OCI-LY1 (cell line): Measurements from ENCODE around the gene NR1I2.

Experiments used
- H2AFZ ChIP-seq: fragments of 200-600 bp; sonication (generic), shearing (Covaris generic); 2 replicates; pipeline ENCODE4 v1.6.0; 2014; ENCODE audit warnings: antibody characterized with exemption, mild to moderate bottlenecking, low read length
- H3F3A ChIP-seq: fragments of 200-600 bp; sonication (generic), shearing (Covaris generic); 2 replicates; pipeline ENCODE4 v1.6.0; 2014; ENCODE audit warnings: mild to moderate bottlenecking, antibody characterized with exemption, low read length, moderate library complexity; ENCODE audit not compliant: insufficient read depth
- H3K27ac ChIP-seq: fragments of 200-600 bp; sonication (generic); 2 replicates; pipeline ENCODE4 v1.5.1; 2014; ENCODE audit warnings: low read length, mixed run types, mild to moderate bottlenecking, low read depth; ENCODE audit not compliant: poor library complexity, severe bottlenecking
- H3K27me3 ChIP-seq: fragments of 200-600 bp; sonication (generic); 2 replicates; pipeline ENCODE4 v1.6.0; 2014; ENCODE audit warnings: antibody characterized with exemption, mild to moderate bottlenecking, low read length, moderate library complexity; ENCODE audit not compliant: insufficient read depth
- H3K36me3 ChIP-seq: fragments of 200-600 bp; sonication (generic); 2 replicates; pipeline ENCODE4 v1.6.1; 2014; ENCODE audit warnings: mild to moderate bottlenecking, antibody characterized with exemption, low read length, moderate library complexity, mixed read lengths; ENCODE audit not compliant: insufficient read depth
- H3K4me1 ChIP-seq: fragments of 200-600 bp; sonication (generic); 2 replicates; pipeline ENCODE4 v1.5.1; 2014; ENCODE audit warnings: mild to moderate bottlenecking, low read length, moderate library complexity; ENCODE audit not compliant: insufficient read depth, severe bottlenecking
- H3K4me2 ChIP-seq: fragments of 200-600 bp; sonication (generic), shearing (Covaris generic); 2 replicates; pipeline ENCODE4 v1.6.1; 2014; ENCODE audit warnings: low read length
- H3K4me3 ChIP-seq: fragments of 200-600 bp; sonication (generic); 2 replicates; pipeline ENCODE4 v1.5.1; 2014; ENCODE audit warnings: low read length, low read depth, mild to moderate bottlenecking, mixed read lengths; ENCODE audit not compliant: poor library complexity, severe bottlenecking
- H3K79me2 ChIP-seq: fragments of 200-600 bp; shearing (Covaris generic); 2 replicates; pipeline ENCODE4 v1.6.1; 2016; ENCODE audit warnings: mixed run types, low read length, mixed read lengths; ENCODE audit not compliant: insufficient read depth
- H3K9ac ChIP-seq: fragments of 200-600 bp; sonication (generic), shearing (Covaris generic); 2 replicates; pipeline ENCODE4 v1.6.1; 2014; ENCODE audit warnings: mild to moderate bottlenecking, low read length, mixed read lengths
- H3K9me2 ChIP-seq: fragments of 200-600 bp; sonication (generic), shearing (Covaris generic); 2 replicates; pipeline ENCODE4 v1.6.1; 2014; ENCODE audit warnings: low read depth, mild to moderate bottlenecking, low read length, mixed read lengths
- H3K9me3 ChIP-seq: fragments of 200-600 bp; shearing (Covaris generic); 2 replicates; pipeline ENCODE4 v1.6.1; 2014; ENCODE audit warnings: low read length, mixed read lengths
- H4K20me1 ChIP-seq: fragments of 200-600 bp; sonication (generic), shearing (Covaris generic); 2 replicates; pipeline ENCODE4 v1.6.0; 2016; ENCODE audit warnings: mild to moderate bottlenecking, low read length; ENCODE audit not compliant: insufficient read depth
- EZH2 ChIP-seq: fragments of 200-600 bp; sonication (generic), shearing (Covaris generic); IDR thresholded peaks from 2 replicates; pipeline ENCODE4 v1.8.0; 2017; ENCODE audit warnings: borderline replicate concordance, mixed run types, mild to moderate bottlenecking, antibody characterized with exemption, low read length, moderate library complexity, mixed read lengths
- TF ChIP-seq, protein P1 (sequence below): fragments of 200-600 bp; sonication (generic), shearing (Covaris generic); IDR thresholded peaks from 2 replicates; pipeline ENCODE4 v1.5.1; 2017; ENCODE audit warnings: mild to moderate bottlenecking, antibody characterized with exemption, low read length, moderate library complexity, mixed read lengths

NR1I2 gene

DNA sequence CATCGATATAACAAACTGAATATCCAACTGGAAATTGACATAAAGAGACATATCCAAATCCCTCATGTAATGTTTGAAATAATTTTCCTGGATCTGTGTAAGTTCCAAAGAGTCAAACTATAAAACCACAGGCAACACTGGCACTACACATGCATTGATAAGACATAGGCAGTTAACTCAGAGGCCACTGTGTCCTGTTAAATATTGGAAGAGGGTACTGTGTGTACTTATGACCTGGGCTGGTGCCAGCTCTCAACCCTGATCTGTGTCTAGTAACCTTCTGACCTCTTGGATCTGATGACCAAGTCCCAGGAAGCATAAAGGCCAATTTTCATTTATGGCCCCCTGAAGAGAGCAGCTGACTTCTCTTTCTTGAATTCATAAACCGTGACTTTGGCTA lies 4.5 kb downstream of the NR1I2 start:
- Histone ChIP-seq H3F3A (no peaks in the 10 kb centered on the region), H3K27ac (no peak overlapping the region), H3K4me2 (no peak overlapping the region), H3K79me2 (no peaks in the 10 kb centered on the region), H3K9ac (no peak overlapping the region), H3K4me1 (no peaks in the 10 kb centered on the region), H2AFZ (no peak overlapping the region), H3K9me3 (no peaks in the 10 kb centered on the region), H3K4me3 (no peak overlapping the region), H3K9me2 (no peaks in the 10 kb centered on the region), H3K36me3 (no peaks in the 10 kb centered on the region), H3K27me3 (no peaks in the 10 kb centered on the region), H4K20me1 (no peaks in the 10 kb centered on the region)
- TF ChIP-seq, protein P1, sequence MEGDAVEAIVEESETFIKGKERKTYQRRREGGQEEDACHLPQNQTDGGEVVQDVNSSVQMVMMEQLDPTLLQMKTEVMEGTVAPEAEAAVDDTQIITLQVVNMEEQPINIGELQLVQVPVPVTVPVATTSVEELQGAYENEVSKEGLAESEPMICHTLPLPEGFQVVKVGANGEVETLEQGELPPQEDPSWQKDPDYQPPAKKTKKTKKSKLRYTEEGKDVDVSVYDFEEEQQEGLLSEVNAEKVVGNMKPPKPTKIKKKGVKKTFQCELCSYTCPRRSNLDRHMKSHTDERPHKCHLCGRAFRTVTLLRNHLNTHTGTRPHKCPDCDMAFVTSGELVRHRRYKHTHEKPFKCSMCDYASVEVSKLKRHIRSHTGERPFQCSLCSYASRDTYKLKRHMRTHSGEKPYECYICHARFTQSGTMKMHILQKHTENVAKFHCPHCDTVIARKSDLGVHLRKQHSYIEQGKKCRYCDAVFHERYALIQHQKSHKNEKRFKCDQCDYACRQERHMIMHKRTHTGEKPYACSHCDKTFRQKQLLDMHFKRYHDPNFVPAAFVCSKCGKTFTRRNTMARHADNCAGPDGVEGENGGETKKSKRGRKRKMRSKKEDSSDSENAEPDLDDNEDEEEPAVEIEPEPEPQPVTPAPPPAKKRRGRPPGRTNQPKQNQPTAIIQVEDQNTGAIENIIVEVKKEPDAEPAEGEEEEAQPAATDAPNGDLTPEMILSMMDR, result no peak
- TF ChIP-seq EZH2, result no peak

DNA sequence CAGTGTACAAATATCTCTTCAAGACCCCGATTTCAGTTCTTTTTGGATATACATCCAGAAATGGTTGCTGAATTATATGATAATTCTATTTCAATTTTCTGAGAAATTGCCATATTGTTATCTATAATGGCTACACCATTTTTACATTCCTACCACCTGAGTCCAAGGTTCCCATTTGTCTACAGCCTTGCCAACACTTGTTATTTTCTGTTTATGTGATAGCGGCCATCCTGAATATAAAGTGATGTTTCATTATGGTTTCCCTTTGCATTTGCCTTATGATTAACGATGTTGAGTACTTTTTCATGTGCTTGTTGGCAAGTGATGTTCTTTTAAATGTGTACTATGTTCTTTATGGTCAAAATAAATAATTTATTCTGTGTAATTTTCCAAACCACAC lies 8.5 kb downstream of the NR1I2 start:
- H3K4me3 ChIP-seq, result no peak overlapping the region
- H3K27ac ChIP-seq, result no peak overlapping the region
- no peaks in the 10 kb centered on the region for H4K20me1 ChIP-seq
- H2AFZ ChIP-seq, result no peak overlapping the region
- H3K36me3 ChIP-seq, result no peaks in the 10 kb centered on the region
- no peaks in the 10 kb centered on the region for H3K9me2 ChIP-seq
- H3K9ac ChIP-seq, result no peak overlapping the region
- H3K4me1 ChIP-seq, result no peaks in the 10 kb centered on the region
- no peaks in the 10 kb centered on the region for H3K27me3 ChIP-seq
- no peaks in the 10 kb centered on the region for H3K9me3 ChIP-seq
- H3K79me2 ChIP-seq, result no peaks in the 10 kb centered on the region
- no peaks in the 10 kb centered on the region for H3F3A ChIP-seq
- H3K4me2 ChIP-seq, result no peak overlapping the region
- no peak for TF ChIP-seq EZH2
- TF ChIP-seq, protein P1, result no peak

DNA sequence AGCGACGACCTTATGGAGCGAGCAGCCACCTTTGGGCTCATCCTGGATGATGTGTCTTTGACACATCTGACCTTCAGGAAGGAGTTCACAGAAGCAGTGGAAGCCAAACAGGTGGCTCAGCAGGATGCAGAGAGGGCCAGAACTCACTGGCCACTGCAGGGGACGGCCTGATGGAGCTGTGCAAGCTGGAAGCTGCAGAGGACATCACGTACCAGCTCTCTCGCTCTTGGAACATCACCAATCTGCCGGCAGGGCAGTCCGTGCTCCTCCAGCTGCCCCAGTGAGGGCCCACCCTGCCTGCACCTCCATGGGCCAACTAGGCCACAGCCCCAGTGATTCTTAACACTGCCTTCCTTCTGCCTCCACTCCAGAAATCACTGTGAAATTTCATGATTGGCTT lies 10.4 kb downstream of the NR1I2 start:
- no peaks in the 10 kb centered on the region for H4K20me1 ChIP-seq
- H3K9me3 ChIP-seq, result no peaks in the 10 kb centered on the region
- no peaks in the 10 kb centered on the region for H3K4me1 ChIP-seq
- H2AFZ ChIP-seq, result no peak overlapping the region
- H3K4me2 ChIP-seq, result no peak overlapping the region
- H3K36me3 ChIP-seq, result no peaks in the 10 kb centered on the region
- H3K27ac ChIP-seq, result no peak overlapping the region
- H3K9ac ChIP-seq, result no peak overlapping the region
- no peaks in the 10 kb centered on the region for H3K79me2 ChIP-seq
- H3K9me2 ChIP-seq, result no peaks in the 10 kb centered on the region
- no peak for TF ChIP-seq EZH2
- TF ChIP-seq, protein P1, result no peak
- H3K4me3 ChIP-seq, result no peak overlapping the region
- no peaks in the 10 kb centered on the region for H3F3A ChIP-seq
- no peaks in the 10 kb centered on the region for H3K27me3 ChIP-seq
